DOHH2 (cell line): ENCODE data around the gene KCNQ1.

Experiments
- H3F3A ChIP-seq: fragments of 200-600 bp; sonication (generic), shearing (Covaris generic); 2 replicates; pipeline ENCODE4 v1.6.0; 2016; ENCODE audit warnings: antibody characterized with exemption, mild to moderate bottlenecking; ENCODE audit not compliant: control insufficient read depth, insufficient read depth
- H3K27ac ChIP-seq: fragments of 200-600 bp; sonication (generic); 2 replicates; pipeline ENCODE4 v1.5.1; 2014; ENCODE audit warnings: low read depth, mild to moderate bottlenecking, low read length, moderate library complexity
- H3K27me3 ChIP-seq: fragments of 200-600 bp; sonication (generic); 2 replicates; pipeline ENCODE4 v1.6.1; 2014; ENCODE audit warnings: mild to moderate bottlenecking, low read length, mixed read lengths; ENCODE audit not compliant: control insufficient read depth
- H3K36me3 ChIP-seq: fragments of 200-600 bp; sonication (generic); 2 replicates; pipeline ENCODE4 v1.6.1; 2014; ENCODE audit warnings: mild to moderate bottlenecking, low read length, moderate library complexity, mixed read lengths; ENCODE audit not compliant: control insufficient read depth
- H3K4me1 ChIP-seq: fragments of 200-600 bp; sonication (generic); 2 replicates; pipeline ENCODE4 v1.6.1; 2014; ENCODE audit warnings: mild to moderate bottlenecking, low read length, mixed read lengths; ENCODE audit not compliant: control insufficient read depth
- H3K4me2 ChIP-seq: fragments of 200-600 bp; sonication (generic); 2 replicates; pipeline ENCODE4 v1.6.0; 2014; ENCODE audit warnings: mild to moderate bottlenecking, low read length, moderate library complexity
- H3K4me3 ChIP-seq: fragments of 200-600 bp; sonication (generic); 2 replicates; pipeline ENCODE4 v1.5.1; 2014; ENCODE audit warnings: mild to moderate bottlenecking, low read length, mixed read lengths
- H3K79me2 ChIP-seq: fragments of 200-600 bp; sonication (generic); 2 replicates; pipeline ENCODE4 v1.6.1; 2014; ENCODE audit warnings: mild to moderate bottlenecking, low read length, mixed read lengths; ENCODE audit not compliant: control insufficient read depth
- H3K9me2 ChIP-seq: fragments of 200-600 bp; sonication (generic); replicated peaks from 2 replicates; pipeline ENCODE4 v1.6.1; 2014; ENCODE audit warnings: mild to moderate bottlenecking, low read length, mixed read lengths; ENCODE audit not compliant: control insufficient read depth
- H3K9me3 ChIP-seq: fragments of 200-600 bp; sonication (generic); 2 replicates; pipeline ENCODE4 v1.6.1; 2014; ENCODE audit warnings: antibody characterized with exemption, low read length, mixed read lengths; ENCODE audit not compliant: control insufficient read depth, insufficient read depth
- H4K20me1 ChIP-seq: fragments of 200-600 bp; sonication (generic); 2 replicates; pipeline ENCODE4 v1.6.0; 2014; ENCODE audit warnings: low read depth, mild to moderate bottlenecking, antibody characterized with exemption, low read length, moderate library complexity; ENCODE audit not compliant: control insufficient read depth, insufficient read depth
- EZH2phosphoT487 ChIP-seq: fragments of 200-600 bp; sonication (generic); IDR thresholded peaks from 2 replicates; pipeline ENCODE4 v1.6.1; 2017; ENCODE audit warnings: borderline replicate concordance, mild to moderate bottlenecking, antibody characterized with exemption, low read length, moderate library complexity, mixed read lengths
- TF ChIP-seq, protein P1 (sequence below): fragments of 200-600 bp; sonication (generic); IDR thresholded peaks from one replicate; pipeline ENCODE4 v1.5.1; 2014; ENCODE audit warnings: antibody characterized with exemption, mild to moderate bottlenecking, low read depth, low read length; ENCODE audit not compliant: poor library complexity, severe bottlenecking

Gene KCNQ1

DNA sequence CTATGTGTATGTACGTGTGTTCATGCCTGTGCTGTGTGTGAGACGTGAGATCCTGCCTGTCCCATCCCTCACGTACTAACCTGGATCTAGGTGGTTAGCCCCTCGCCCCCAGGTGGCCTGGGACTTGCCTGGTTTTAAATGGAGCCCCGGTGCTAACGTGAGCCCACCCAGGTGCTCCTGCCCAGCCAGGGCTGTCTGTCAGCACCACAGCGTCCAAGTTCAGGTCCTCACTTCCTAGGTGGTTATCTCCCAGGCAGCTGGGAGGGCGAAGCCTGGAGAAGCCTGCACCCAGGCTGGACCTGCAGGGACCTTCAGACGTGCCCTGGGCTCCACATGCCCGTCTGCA, 86.0 kb downstream of the KCNQ1 start:
- H3K27ac ChIP-seq = no peak overlapping the region
- H3K4me3 ChIP-seq = no peak overlapping the region
- no peak overlapping the region for H3K4me2 ChIP-seq
- no peaks in the 10 kb centered on the region for H3K9me2 ChIP-seq
- no peaks in the 10 kb centered on the region for H3K36me3 ChIP-seq
- no peak for TF ChIP-seq EZH2phosphoT487
- TF ChIP-seq, protein P1, sequence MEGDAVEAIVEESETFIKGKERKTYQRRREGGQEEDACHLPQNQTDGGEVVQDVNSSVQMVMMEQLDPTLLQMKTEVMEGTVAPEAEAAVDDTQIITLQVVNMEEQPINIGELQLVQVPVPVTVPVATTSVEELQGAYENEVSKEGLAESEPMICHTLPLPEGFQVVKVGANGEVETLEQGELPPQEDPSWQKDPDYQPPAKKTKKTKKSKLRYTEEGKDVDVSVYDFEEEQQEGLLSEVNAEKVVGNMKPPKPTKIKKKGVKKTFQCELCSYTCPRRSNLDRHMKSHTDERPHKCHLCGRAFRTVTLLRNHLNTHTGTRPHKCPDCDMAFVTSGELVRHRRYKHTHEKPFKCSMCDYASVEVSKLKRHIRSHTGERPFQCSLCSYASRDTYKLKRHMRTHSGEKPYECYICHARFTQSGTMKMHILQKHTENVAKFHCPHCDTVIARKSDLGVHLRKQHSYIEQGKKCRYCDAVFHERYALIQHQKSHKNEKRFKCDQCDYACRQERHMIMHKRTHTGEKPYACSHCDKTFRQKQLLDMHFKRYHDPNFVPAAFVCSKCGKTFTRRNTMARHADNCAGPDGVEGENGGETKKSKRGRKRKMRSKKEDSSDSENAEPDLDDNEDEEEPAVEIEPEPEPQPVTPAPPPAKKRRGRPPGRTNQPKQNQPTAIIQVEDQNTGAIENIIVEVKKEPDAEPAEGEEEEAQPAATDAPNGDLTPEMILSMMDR = no peak
- peaks cover 10% of the 10 kb centered on the region for H4K20me1 ChIP-seq
- no peaks in the 10 kb centered on the region for H3K79me2 ChIP-seq
- no peaks in the 10 kb centered on the region for H3F3A ChIP-seq
- peaks cover 17% of the 10 kb centered on the region for H3K4me1 ChIP-seq
- 0 out of 2 replicates have a peak, but pooled peaks cover 5% of the 10 kb centered on the region for H3K27me3 ChIP-seq
- no peaks in the 10 kb centered on the region for H3K9me3 ChIP-seq

DNA sequence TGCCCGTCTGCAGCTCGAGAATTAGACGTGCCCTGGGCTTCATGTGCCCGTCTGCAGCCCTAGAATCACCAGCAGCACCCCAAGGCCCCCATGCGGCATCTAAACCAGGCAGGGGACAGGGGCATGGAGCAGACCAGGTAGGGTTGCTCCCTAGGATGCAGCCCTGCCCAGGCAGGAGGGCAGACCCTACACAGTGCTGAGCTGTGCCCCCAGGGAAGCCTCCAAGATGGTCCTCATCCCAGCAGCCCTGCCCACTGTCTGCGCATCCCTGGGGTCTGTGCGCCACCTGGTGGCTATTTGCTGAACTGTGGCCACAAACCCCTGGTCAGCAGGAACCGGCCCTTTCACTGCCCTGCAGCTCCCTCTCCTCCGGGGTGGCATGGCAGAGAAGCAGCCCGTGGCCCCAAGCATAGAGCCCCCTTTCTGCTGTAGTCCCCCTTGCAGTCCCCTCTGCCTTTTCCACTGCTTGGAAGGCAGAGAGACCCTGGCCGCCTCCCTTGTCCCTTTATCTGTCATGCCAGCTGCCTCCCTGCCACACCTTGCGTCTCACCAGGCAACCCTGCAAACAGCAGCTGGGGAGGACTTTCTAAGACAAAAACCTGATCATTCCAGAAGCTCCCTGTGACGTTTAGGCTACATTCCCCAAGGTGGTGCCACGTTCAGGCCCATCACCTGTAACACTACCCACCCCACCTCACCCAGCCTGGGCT, 86.6 kb downstream of the KCNQ1 start:
- Histone ChIP-seq H3K27me3 (0 out of 2 replicates have a peak, but pooled peaks cover 5% of the 10 kb centered on the region), H3K9me3 (no peaks in the 10 kb centered on the region), H3K4me3 (no peak overlapping the region), H3K36me3 (no peaks in the 10 kb centered on the region), H3F3A (no peaks in the 10 kb centered on the region), H3K4me1 (peaks cover 17% of the 10 kb centered on the region), H4K20me1 (peaks cover 10% of the 10 kb centered on the region), H3K9me2 (no peaks in the 10 kb centered on the region), H3K27ac (no peak overlapping the region), H3K79me2 (no peaks in the 10 kb centered on the region), H3K4me2 (no peak overlapping the region)
- TF ChIP-seq EZH2phosphoT487 = no peak
- TF ChIP-seq, protein P1 = peak; percentile 93

DNA sequence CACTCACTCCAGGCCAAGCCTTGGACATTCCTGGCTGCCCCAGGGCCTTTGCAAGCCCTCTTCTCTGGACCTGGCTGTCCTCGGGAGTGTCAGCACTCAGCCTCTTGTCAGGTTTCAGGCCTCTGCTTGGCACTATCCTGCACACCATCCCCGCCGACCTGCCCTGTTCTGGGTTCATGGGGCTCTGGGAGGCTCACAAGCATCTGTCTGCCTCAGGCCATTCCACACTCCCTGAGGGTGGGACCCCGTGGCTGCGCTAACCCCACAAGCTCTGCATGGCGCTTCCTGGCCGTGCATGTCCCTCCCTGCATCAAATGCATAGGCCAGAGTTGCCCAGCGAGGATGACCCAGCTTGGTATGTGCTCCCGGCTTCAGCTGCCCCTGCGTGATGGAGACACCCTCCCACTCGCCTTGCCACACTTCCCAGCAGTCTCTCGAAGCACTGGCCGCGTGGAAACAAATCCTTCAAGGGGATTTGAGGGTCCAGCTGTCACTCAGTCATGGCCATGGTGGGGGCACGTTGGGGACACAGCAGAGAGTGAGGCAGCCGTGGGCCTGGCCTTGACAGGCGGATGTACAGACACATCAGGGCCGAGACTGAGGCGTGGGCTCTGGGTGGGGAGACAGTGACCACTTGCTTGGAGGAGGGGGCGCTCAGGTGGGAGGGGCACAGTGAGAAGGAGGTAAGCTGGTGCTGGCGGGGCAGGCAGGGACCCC, 87.3 kb downstream of the KCNQ1 start:
- Histone ChIP-seq H3K36me3 (no peaks in the 10 kb centered on the region), H3K9me2 (no peaks in the 10 kb centered on the region), H3K9me3 (no peaks in the 10 kb centered on the region), H3K4me2 (no peak overlapping the region), H3K27ac (no peak overlapping the region), H4K20me1 (peaks cover 10% of the 10 kb centered on the region), H3K79me2 (no peaks in the 10 kb centered on the region), H3K27me3 (0 out of 2 replicates have a peak, but pooled peaks cover 5% of the 10 kb centered on the region), H3K4me1 (peaks cover 11% of the 10 kb centered on the region), H3K4me3 (no peak overlapping the region), H3F3A (no peaks in the 10 kb centered on the region)
- TF ChIP-seq EZH2phosphoT487 = no peak
- TF ChIP-seq, protein P1 = no peak
